8988T (cell line): ENCODE data around the gene ABCA1.
"Not testable (repeated sequence)": the region's sequence is repeated elsewhere in the genome, so short reads cannot be mapped to it uniquely, and the experiment has no call there.

Source experiments
- DNase-seq: peaks from one replicate; pipeline ENCODE4 v3.0.0; 2011

The ABCA1 gene

GRCh38 chr9:104868303-104868686, 59.7 kb downstream of the ABCA1 start:
- no peak for DNase-seq

- no peak for DNase-seq
Observed at GRCh38 chr9:104866191-104866590, 61.8 kb downstream of the ABCA1 start.

GRCh38 chr9:104864675-104865104, 63.3 kb downstream of the ABCA1 start:
- DNase-seq: no peak

- peak; percentile 83 for DNase-seq
Observed at GRCh38 chr9:104863180-104863883, 64.6 kb downstream of the ABCA1 start.

- DNase-seq: no peak
Observed at GRCh38 chr9:104861397-104861796, 66.6 kb downstream of the ABCA1 start.

GRCh38 chr9:104860263-104860662, 67.7 kb downstream of the ABCA1 start:
- no peak for DNase-seq

- no peak for DNase-seq
Observed at GRCh38 chr9:104858846-104859245, 69.1 kb downstream of the ABCA1 start.

- DNase-seq: no peak
Observed at GRCh38 chr9:104858271-104858670, 69.7 kb downstream of the ABCA1 start.

- DNase-seq: no peak
Observed at GRCh38 chr9:104856413-104856941, 71.5 kb downstream of the ABCA1 start.

- DNase-seq: no peak
Observed at GRCh38 chr9:104855807-104856206, 72.1 kb downstream of the ABCA1 start.

- not testable (repeated sequence) for DNase-seq
Observed at GRCh38 chr9:104855258-104855657, 72.7 kb downstream of the ABCA1 start.

GRCh38 chr9:104854613-104855012, 73.3 kb downstream of the ABCA1 start:
- DNase-seq: no peak

- DNase-seq: no peak
Observed at GRCh38 chr9:104853683-104854082, 74.3 kb downstream of the ABCA1 start.

GRCh38 chr9:104853159-104853558, 74.8 kb downstream of the ABCA1 start:
- no peak for DNase-seq

GRCh38 chr9:104851546-104851920, 76.4 kb downstream of the ABCA1 start:
- no peak for DNase-seq

GRCh38 chr9:104850786-104851545, 77.0 kb downstream of the ABCA1 start:
- no peak for DNase-seq

GRCh38 chr9:104849023-104849422, 78.9 kb downstream of the ABCA1 start:
- no peak for DNase-seq

GRCh38 chr9:104844710-104845109, 83.2 kb downstream of the ABCA1 start:
- DNase-seq: no peak

- no peak for DNase-seq
Observed at GRCh38 chr9:104843644-104844240, 84.2 kb downstream of the ABCA1 start.

GRCh38 chr9:104842698-104843097, 85.3 kb downstream of the ABCA1 start:
- no peak for DNase-seq

GRCh38 chr9:104841601-104842141, 86.3 kb downstream of the ABCA1 start:
- no peak for DNase-seq

GRCh38 chr9:104838958-104839357, 89.0 kb downstream of the ABCA1 start:
- no peak for DNase-seq

- DNase-seq: no peak
Observed at GRCh38 chr9:104836767-104837166, 91.2 kb downstream of the ABCA1 start.

GRCh38 chr9:104836235-104836634, 91.7 kb downstream of the ABCA1 start:
- DNase-seq: no peak
